Measurements from ENCODE around the gene UNKL.

UNKL gene

DNA sequence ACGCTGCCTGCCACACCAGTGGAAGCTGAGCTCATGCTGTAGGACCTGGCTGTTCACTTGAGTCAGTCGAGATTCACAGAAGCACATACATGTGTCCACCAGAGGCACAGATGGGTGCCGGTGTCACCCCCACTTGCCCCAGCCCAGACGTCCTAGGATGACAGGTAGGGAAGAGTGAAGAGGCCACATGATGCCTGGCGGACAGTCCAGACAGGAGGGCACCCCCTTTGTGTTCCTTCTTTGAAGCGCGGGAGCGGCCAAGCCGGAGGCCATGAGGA lies 96.3 kb downstream of the UNKL start:
- DNase-seq = no peak

DNA sequence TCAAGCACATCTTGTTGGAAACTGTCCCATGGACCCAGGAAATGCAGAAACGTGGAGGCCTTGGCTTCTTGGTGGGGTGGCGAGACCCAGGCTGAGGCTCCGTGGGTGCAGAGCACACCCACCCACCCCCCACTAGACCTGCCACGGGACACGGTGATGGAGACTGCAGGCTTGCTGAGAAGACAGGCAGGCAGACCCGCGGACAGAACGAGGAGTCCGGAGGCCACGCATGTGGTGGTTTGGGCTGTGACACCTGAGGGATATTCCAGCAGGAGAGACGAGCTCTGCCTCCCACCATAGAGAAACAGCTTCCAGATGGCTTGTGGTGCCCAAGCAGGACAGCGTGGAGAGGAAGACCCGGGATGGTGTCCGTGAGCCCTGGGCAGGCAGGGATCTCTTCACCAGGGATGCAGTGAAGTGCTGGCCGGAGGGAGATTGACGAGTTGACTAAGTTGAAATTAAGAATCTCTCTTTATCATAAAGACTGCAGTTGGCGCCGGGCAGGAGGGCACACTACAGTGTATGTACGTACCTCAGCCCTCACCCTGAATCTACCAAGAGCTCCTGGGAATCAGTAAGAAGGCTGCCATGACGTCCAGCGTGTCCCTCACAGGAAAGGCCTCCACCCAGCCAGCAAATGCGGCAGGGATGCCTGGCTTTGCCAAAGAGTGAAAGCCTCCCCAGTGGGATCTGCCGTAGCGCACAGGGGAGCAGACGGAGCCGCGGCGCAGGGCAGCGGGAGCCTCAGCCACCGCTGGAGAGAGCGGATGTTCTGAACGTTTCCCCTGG lies 96.8 kb downstream of the UNKL start:
- DNase-seq = no peak

DNA sequence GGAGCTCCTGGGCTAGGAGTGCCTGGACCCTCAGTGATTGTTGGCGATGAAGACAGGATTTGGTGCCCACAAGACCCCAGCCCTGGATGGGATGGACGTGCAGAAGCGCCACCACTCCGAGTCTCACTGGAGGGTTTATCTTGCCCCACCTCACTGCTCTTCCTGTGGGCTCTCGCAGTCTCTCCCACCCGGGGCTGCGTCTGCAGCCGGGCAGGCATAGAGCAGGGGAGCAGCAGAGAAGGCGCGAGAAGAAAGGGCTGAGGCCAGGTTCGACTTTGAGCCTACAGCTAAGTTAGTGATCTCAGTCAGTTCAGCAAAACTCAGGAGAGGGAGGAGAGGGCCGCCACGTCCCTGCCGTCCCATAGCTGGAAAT lies 98.5 kb downstream of the UNKL start:
- no peak for DNase-seq

DNA sequence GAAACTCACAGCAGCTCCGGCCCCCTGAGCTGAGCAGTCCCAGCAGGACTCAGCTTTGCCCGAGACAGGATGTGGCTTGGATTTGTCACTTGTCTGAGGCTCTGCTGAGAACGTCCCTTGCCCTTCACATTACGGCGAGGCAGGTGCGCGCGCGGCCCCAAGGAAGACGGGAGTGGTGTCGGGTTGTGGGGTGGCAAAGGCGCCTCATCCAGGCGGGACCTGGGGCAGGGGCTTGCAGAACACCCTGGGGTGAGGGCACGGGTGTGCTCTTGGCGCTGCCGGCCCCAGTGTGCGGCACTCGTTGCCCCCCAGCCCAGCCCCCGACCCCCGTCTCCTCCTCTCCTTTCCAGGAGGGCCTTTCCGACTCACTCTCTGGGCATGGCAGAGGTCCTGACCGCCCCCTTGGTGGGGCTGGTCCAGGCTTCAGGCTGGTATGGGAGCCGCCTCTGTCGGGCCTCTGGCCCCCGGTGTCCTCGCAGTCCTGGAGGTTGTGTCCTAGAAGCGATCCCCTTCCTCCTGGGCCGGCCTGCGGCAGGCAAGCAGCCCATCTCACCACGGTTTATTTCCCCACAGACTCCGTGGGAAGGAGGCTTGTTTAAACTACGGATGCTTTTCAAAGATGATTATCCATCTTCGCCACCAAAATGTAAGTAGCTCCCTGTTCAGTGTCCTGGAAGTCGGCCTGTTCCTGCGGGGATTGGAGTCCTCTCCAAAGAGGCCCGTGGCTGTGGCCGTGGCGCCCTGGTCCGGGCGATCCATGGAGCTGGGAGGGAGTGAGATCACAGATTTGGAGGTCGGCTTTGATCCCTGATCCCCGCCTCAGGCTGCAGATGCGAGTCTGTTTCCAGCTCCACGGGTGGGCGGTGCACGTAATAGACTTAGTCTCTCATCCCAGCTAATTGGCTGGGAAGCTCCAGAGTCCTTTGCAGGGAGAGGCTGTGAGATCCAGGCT lies 99.1 kb downstream of the UNKL start:
- DNase-seq = no peak

DNA sequence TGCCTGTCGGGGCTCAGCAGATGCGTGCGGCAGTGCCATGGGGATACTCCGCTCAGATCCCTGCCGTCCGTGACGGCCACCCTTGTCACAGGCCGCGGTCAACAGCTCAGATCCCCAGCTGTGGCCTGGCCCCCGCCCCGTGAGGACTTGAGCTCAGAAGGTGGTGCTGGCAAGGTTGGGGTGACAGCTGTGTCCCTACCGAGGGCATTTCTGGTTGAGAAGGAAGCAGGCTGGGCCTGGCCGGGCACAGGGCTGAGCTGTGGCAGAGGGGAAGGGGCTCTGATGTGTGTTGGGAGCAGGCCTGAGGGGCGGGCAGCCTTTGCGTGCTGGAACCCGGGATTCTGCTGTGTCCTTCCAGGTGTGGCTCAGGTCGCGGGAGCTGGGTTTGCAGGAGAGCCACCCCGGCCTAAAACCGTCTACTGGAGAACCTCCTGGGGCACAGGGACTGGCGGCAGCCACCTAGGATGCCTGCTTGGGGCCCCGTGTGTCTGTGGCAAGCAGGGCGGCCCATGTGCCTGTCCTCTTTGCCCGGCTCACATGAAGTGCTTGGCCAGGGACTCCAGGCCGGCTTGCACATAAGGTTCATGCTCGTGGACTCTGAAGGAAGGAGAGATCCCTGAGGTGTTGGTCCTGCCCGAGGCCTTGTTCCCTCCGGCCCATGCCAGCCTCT lies 100.0 kb downstream of the UNKL start:
- DNase-seq = no peak

DNA sequence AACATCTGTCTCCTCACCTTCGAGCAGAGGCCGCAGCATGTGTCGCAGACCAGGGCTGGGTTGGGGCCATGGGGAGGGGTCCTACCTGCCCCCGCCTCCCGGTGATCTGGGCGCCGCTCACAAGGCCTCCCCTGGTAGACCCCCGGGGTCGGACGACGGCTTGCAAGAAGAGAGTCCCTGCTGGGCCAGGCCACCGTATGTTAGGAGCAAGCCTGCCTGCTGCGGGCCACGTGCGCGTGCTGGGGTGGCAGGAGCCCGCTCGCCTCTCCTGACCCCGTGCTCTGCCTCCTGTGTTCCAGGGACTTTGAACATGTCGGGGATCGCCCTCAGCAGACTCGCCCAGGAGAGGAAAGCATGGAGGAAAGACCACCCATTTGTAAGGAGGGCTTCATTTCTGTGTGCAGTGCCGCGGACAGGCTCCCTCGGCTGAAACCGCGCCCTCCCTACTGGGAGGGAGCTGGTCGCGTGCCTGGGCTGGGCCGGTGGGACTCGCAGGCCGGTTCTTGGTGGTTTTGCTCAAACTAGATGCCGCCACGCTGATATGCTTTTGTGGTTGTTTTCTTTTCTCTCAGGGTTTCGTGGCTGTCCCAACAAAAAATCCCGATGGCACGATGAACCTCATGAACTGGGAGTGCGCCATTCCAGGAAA lies 100.7 kb downstream of the UNKL start:
- no peak for DNase-seq

Measured in activated gamma-delta T cell treated with Interleukin-2 at 50 U/mL for 16 hours (primary cell).